HG03064 (cell line): ENCODE measurements around the gene SPRN.
"Not testable (repeated sequence)": the region's sequence is repeated elsewhere in the genome, so short reads cannot be mapped to it uniquely, and the experiment has no call there.

Experiments used
- ATAC-seq: cut with Tn5 transposase; IDR thresholded peaks from one replicate; pipeline ENCODE4 v1.9.1; 2021; ENCODE audit warnings: low read depth; ENCODE audit not compliant: unreplicated experiment

The SPRN gene

GRCh38 chr10:133388973-133389818, 35.2 kb downstream of the SPRN start:
- peak; percentile 73 for ATAC-seq

- ATAC-seq, result no peak
Measured at GRCh38 chr10:133388236-133388972, 36.0 kb downstream of the SPRN start.

GRCh38 chr10:133386951-133387350, 37.5 kb downstream of the SPRN start:
- ATAC-seq, result not testable (repeated sequence)

GRCh38 chr10:133385214-133385613, 39.2 kb downstream of the SPRN start:
- ATAC-seq, result no peak

GRCh38 chr10:133384071-133384470, 40.4 kb downstream of the SPRN start:
- no peak for ATAC-seq

- ATAC-seq, result no peak
Measured at GRCh38 chr10:133383551-133383950, 40.9 kb downstream of the SPRN start.

DNA sequence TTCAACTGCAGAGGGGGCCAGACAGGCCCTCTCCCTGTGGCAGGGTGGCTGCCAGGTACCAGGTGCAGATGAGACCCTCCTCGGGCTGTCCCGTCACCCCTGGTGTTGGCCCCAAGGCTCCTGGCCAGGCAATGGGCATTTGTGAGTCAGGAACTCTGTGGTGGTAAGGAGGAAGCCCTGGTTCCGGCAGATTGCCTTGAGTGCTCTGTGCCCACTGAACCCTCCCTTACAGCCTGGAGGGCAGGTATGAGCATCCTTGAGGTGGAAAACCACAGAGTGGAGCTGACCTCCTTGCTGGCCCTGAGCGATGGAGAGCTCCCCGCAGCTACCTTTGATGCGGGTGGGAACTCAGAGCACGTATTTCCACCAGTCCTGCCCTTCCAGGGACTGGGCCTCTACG, 43.4 kb downstream of the SPRN start:
- no peak for ATAC-seq

- no peak for ATAC-seq
Measured at GRCh38 chr10:133379801-133380666, 44.4 kb downstream of the SPRN start.

- no peak for ATAC-seq
Measured at GRCh38 chr10:133379152-133379800, 45.1 kb downstream of the SPRN start, which contains the start of gene PAOX. Gene PAOX (plus strand): TSS chr10:133379262. CDS start chr10:133379317, 55 bp downstream.

DNA sequence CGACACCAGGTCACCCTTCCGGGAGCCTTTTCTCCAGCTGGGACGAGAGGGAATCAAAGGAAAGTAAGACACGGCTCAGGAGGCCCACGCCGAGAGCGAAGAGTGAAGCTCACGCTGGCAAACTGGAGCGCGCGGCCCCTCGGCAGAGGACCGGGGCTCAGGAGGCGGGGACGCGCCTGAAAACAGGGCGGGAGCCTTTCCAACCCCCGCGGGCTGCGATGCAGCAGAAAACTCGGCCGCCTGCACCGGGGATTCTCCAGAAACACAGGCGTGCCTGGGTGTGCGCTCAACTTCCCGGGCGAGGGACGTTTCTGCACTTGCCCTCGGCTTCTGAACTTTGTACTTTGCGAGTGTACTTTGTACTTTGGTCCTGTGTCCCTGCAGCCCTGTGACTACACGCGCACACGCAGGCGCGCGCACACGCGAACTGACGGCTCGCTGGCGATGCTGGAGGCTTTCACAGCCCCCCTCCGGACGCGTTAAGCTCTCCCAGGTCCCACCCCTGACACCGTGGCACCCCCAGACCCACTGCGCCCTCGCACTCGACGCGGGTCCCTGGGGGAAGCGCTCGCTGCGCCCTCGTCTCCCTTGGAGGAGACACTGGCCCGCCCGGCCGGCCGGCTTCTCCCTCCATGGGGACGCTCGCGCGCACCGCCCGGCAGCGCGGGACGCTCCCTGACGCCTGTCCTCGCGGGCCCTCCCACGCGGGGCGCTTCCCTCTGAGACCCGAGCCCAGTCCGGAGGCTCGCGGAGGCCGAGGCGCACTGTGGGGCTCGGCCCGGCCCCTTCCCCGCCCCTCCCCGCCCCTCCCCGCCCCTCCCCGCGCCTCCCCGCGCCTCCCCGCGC, 46.0 kb downstream of the SPRN start:
- ATAC-seq, result peak; percentile 40

- no peak for ATAC-seq
Measured at GRCh38 chr10:133377818-133378250, 46.6 kb downstream of the SPRN start.

GRCh38 chr10:133377025-133377817, 47.2 kb downstream of the SPRN start:
- no peak for ATAC-seq

GRCh38 chr10:133376183-133376582, 48.2 kb downstream of the SPRN start:
- ATAC-seq, result not testable (repeated sequence)

DNA sequence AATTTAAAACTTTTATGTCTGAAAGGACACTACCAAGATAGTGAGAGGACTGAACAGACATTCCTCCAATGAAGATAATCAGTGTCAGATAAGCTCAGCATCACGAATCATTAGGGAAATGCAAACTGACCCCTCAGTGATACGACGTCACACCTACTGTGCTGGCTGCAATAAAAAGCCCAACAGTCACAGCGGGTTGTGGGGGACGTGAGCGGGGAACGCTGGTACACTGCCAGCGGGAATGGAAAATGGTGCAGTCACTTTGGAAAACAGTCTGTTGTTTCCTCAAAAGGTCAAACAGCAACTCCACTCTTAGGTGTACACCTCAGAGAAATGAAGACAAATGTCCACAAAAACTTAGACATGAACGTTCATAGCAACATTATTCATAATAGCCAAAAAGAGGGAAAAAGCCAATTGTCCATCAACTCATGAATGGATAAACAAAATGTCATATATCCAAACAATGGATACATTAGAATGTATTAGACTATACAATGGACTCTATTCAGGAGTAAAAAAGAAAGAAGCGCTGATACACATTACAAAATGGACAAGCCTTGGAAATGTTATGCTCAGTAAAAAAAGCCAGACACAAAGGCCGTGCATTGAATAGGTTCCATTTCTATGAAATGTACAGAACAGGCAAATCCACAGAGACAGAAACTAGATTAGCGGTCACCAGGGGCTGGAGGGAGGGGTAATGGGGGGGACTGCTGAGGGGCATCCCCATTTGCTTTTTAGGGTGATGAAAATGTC, 48.9 kb downstream of the SPRN start:
- ATAC-seq, result no peak

DNA sequence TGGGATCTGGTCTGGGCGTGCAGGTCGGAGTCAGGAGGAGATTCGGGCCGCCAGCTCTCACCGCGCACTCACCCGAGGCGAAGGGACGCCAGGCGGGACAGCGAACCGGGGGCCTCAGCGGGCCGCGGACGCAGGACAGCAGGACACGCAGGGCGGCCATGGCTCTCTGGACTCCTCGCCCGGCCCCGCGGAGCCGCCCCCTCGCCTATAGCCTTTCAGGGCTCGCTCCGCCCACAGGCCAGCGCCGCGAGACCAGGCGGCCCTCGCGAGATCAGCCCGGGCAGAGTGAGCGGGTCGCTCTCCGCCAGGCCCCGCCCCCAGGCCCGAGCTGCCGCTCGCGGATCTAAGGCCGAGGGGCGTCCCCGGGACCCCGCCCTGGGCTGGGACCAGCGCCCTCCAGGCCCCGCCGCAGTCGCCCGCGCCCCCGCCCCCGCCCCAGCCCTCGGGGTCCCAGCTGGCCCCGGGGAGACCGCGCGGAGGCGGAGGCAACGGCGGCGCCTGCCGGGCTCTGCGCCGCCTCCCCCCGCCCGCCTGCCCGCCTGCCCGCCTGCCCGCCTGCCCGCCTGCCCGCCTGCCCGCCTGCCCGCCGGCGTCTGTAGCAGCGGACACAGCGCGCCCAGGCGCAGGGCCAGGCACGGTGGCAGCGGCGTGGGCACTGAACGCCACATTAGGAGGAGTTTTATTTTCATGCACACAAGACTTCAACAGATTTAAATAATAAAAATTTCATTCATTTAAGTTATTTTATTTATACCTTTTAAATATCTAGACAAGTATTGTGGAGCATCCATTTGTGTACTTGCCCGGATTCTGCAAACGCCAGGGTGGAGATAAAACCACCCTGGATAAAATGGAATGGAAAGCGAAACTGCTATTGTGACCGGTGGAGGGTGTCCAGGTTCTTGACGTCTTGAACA, 51.0 kb downstream of the SPRN start, which contains the start of gene ECHS1:
Gene ECHS1 (minus strand): TSS at position 181 of the 917 bp plus-strand sequence. CDS start 21 bp downstream, at position 160.
- peak; percentile 86 for ATAC-seq

DNA sequence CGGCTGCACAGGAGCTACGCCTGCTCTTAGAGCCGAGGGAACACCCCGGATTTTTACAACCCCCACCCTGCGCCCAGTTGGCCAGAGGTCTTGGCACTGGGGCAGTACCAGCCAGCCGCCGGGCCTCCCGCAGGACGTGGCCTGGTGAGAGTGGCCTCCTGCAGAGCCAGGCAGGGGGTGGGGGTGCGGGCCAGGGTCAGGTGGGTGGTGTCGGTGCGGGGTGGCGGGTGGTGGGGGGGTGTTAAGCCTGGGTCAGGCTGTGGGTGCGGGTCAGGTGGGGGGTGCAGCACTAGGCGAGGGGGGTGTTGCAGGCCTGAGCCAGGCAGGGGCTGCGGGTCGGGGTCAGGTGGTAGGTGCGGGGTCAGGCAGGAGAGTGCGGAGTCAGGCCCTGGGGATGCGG, 51.9 kb downstream of the SPRN start:
- ATAC-seq, result no peak
